Activated naive CD4-positive, alpha-beta T cell (primary cell): ENCODE results near the gene OR14A16.

ENCODE experiments used
- DNase-seq, 4 experiments: peaks; one replicate each; lab custom pipeline; 2025; lab: John Stamatoyannopoulos, UW

Gene OR14A16

GRCh38 chr1:247824023-247824422, at the start of gene OR14A16:
Gene OR14A16 (minus strand): TSS chr1:247824119. CDS start chr1:247815729, 8,390 bp downstream.
- DNase-seq, result no peak

- no peak for DNase-seq
These were observed 41.5 kb upstream of the OR14A16 start for GRCh38 chr1:247865416-247865815.

GRCh38 chr1:247864644-247865043, 40.7 kb upstream of the OR14A16 start:
- no peak for DNase-seq

- DNase-seq, result no peak
These were observed 38.8 kb upstream of the OR14A16 start for GRCh38 chr1:247862756-247863155.

GRCh38 chr1:247857985-247858619, 34.2 kb upstream of the OR14A16 start:
- no peak for DNase-seq

- DNase-seq, result peak in 1 of 4 experiments; percentile 13
These were observed 33.4 kb upstream of the OR14A16 start, which contains the start of gene TRIM58 for GRCh38 chr1:247857069-247857984. Gene TRIM58 (plus strand): TSS chr1:247857187. CDS start chr1:247857247, 60 bp downstream.

- DNase-seq, result no peak
These were observed 32.0 kb upstream of the OR14A16 start for GRCh38 chr1:247855911-247856310.

- DNase-seq, result no peak
These were observed 31.1 kb upstream of the OR14A16 start for GRCh38 chr1:247854899-247855545.

GRCh38 chr1:247849616-247850015, 25.7 kb upstream of the OR14A16 start:
- no peak for DNase-seq

GRCh38 chr1:247848346-247848745, 24.4 kb upstream of the OR14A16 start:
- DNase-seq, result no peak

GRCh38 chr1:247845693-247846017, 21.7 kb upstream of the OR14A16 start:
- no peak for DNase-seq

- DNase-seq, result no peak
These were observed 21.2 kb upstream of the OR14A16 start for GRCh38 chr1:247845011-247845692.

- no peak for DNase-seq
These were observed 19.5 kb upstream of the OR14A16 start for GRCh38 chr1:247843411-247843810.

GRCh38 chr1:247841796-247842195, 17.9 kb upstream of the OR14A16 start, which contains the start of gene OR11L1:
Gene OR11L1 (minus strand): TSS chr1:247841896. CDS start chr1:247841896, 0 bp downstream.
- DNase-seq, result no peak

GRCh38 chr1:247840818-247841217, 16.9 kb upstream of the OR14A16 start:
- no peak for DNase-seq

- DNase-seq, result no peak
These were observed 9.7 kb upstream of the OR14A16 start for GRCh38 chr1:247833601-247834000.

- DNase-seq, result no peak
These were observed 5.7 kb upstream of the OR14A16 start for GRCh38 chr1:247829656-247830055.

- no peak for DNase-seq
These were observed 1.4 kb upstream of the OR14A16 start for GRCh38 chr1:247825362-247825761.

- no peak for DNase-seq
These were observed 1.9 kb downstream of the OR14A16 start for GRCh38 chr1:247822060-247822459.

- DNase-seq, result no peak
These were observed 11.3 kb downstream of the OR14A16 start for GRCh38 chr1:247812637-247813036.

- no peak for DNase-seq
These were observed 26.4 kb downstream of the OR14A16 start for GRCh38 chr1:247797518-247797917.

- no peak for DNase-seq
These were observed 54.3 kb downstream of the OR14A16 start for GRCh38 chr1:247769603-247770002.
